Stimulated activated naive CD8-positive, alpha-beta T cell treated with anti-CD3 and anti-CD28 coated beads, Interleukin-15, amount 100 ng/mL, for 72 hours (primary cell): ENCODE data around the gene ALDH3A2.

ENCODE experiments used
- ATAC-seq: fragments of 150-1000 bp; cut with Tn5 transposase; 2 replicates; pipeline ENCODE4 v1.10.0; 2021; ENCODE audit warnings: mild to moderate bottlenecking, moderate library complexity
- DNase-seq, 2 donors: peaks; one replicate each; pipeline ENCODE4 v3.0.0; 2021 to 2022
- H3K27ac Mint-ChIP-seq, 2 donors: one replicate each; pipeline ENCODE4 v1.8.0; 2022; ENCODE audit warnings: mild to moderate bottlenecking in 2 of 2, mixed read lengths in 2 of 2, moderate library complexity in 2 of 2
- H3K27me3 Mint-ChIP-seq: one replicate; pipeline ENCODE4 v1.8.0; 2022; ENCODE audit warnings: mixed read lengths
- H3K4me1 Mint-ChIP-seq: one replicate; pipeline ENCODE4 v1.8.0; 2022; ENCODE audit warnings: mild to moderate bottlenecking, mixed read lengths
- H3K4me3 Mint-ChIP-seq, 2 donors: one replicate each; pipeline ENCODE4 v1.8.0; 2022; ENCODE audit warnings: mild to moderate bottlenecking in 2 of 2, mixed read lengths in 2 of 2, moderate library complexity in 1 of 2
- H3K9me3 Mint-ChIP-seq, 2 donors: one replicate each; pipeline ENCODE4 v1.8.0; 2022; ENCODE audit warnings: mixed read lengths in 2 of 2

The ALDH3A2 gene

DNA sequence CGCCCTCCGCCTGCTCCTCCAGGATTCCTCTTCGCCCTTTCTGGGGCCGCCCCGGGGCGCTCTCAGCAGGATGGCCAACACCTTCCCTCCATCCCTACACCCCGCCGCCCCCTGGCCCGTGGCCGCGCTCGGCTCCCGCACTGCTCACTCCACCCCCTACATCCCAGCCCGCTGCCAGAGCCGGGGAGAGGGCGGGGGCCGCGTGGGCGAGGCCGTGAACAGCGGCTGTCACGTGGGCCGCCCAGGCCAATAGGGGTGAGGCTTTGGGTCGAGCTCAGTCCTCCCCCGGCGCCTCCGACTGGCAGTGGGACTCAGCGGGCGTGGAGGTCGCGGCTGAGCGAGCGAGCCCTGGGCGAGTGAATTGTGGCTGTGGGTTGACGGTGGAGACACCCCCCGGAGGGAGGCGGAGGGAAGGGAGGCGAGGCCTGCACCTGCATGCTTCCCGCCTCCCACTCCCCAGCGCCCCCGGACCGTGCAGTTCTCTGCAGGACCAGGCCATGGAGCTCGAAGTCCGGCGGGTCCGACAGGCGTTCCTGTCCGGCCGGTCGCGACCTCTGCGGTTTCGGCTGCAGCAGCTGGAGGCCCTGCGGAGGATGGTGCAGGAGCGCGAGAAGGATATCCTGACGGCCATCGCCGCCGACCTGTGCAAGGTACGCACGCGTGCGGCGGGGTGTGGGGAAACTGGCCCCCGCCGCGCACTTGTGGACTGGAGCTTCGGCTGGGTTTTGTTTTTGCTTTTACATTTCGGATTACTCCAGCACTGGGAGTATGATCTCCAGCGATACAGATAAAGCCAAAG lies at the start of gene ALDH3A2:
Gene ALDH3A2, plus strand, starts transcription at position 277 of the 799 bp plus-strand sequence. Its CDS starts 221 bp downstream, at position 498.
- Mint-ChIP-seq H3K4me1 (peaks cover 54% of the 10 kb centered on the region), H3K9me3 (no peaks in the 10 kb centered on the region), H3K4me3 (peak within 1 kb of the TSS; percentile 98 to 99), H3K27me3 (no peaks in the 10 kb centered on the region), H3K27ac (peak within 1 kb of the TSS; percentile 98)
- ATAC-seq (peak; percentile 96), DNase-seq (peak; percentile 96)

DNA sequence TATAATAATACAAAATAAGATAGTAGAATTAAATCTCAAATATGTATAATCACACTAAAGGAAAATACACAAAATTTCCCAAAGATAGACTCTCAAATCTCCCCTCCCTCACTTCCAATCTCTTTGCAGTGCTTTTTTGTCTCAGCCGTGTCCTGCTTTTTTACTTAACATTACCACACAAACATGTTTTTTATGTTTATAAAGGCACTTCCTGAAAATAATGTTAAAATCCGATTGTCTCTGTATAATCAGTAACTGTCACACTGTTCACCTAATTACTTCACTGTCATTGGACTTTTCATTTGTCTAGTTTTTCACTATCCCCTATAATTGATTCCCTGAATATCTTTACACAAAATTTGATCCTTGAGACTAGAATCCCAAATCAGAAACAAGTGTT lies 38.2 kb upstream of the ALDH3A2 start:
- Mint-ChIP-seq H3K4me3 (no peak overlapping the region), H3K9me3 (no peaks in the 10 kb centered on the region), H3K27me3 (no peaks in the 10 kb centered on the region), H3K27ac (no peak overlapping the region), H3K4me1 (peaks cover 8% of the 10 kb centered on the region)
- no peak for DNase-seq
- no peak for ATAC-seq

DNA sequence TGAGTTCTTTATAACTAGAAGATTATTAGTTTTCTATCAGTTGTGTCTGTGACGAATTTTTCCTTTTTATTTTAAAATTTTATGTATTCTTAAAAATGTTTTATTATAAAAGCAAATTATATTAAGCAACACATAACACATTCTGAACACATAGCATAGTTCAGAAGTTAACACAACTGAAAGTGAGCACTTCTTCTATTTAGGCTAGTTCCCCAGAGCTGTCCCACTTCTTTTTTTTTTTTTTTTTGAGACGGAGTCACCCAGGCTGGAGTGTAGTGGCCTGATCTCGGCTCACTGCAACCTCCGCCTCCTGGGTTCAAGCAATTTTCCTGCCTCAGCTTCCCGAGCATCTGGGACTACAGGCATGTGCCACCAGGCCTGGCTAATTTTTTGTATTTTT lies 37.7 kb upstream of the ALDH3A2 start:
- Mint-ChIP-seq H3K4me3 (no peak overlapping the region), H3K27ac (no peak overlapping the region), H3K4me1 (peaks cover 8% of the 10 kb centered on the region), H3K9me3 (no peaks in the 10 kb centered on the region), H3K27me3 (no peaks in the 10 kb centered on the region)
- no peak for DNase-seq
- ATAC-seq, result no peak

DNA sequence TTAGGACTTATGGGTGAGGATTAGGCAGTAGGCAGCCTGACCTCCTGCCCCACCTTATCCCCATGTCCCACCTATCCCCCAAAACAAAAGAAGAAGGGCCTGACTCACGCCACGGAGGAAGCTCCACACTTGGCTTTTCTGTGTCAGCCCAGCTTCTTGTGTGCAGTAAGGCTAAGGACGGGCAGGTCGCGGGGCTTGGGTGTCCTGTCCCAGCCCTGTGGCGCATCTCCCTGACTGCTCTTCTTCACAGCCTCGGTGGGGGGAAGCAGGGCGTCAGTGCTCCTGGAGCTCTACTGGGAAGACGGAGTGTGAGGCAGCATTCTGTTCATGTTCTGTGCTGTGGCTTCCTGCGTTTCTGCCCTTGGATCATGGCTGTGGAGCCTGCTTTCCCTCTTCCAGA lies 34.6 kb upstream of the ALDH3A2 start:
- Mint-ChIP-seq H3K27ac (no peak overlapping the region), H3K4me3 (no peak overlapping the region), H3K9me3 (peaks cover 12% of the 10 kb centered on the region in 2 donors), H3K4me1 (peaks cover 8% of the 10 kb centered on the region), H3K27me3 (no peaks in the 10 kb centered on the region)
- ATAC-seq (no peak), DNase-seq (no peak)

DNA sequence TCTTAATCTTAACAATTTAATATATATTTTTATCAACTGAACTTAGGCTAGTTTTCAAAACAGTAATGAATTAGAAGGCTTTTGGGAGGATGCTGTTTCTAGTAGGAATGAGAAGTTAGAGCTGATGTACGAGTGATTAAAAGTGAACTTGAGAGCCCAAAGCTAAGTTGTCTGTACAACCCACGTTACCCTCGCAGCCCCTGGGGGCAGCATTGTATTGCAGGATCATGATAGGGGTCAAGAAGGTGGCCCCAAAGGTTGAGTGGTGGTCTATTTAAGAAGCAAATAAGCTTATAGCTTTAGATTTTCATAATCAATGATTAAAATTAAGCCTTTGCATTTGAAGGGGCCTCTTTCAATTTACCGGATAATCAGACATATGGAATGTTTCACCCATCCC lies 33.7 kb upstream of the ALDH3A2 start:
- DNase-seq (no peak), ATAC-seq (no peak)
- Mint-ChIP-seq H3K27ac (no peak overlapping the region), H3K4me1 (peaks cover 8% of the 10 kb centered on the region), H3K4me3 (no peak overlapping the region), H3K27me3 (no peaks in the 10 kb centered on the region), H3K9me3 (peaks cover 21% of the 10 kb centered on the region in 2 donors)

DNA sequence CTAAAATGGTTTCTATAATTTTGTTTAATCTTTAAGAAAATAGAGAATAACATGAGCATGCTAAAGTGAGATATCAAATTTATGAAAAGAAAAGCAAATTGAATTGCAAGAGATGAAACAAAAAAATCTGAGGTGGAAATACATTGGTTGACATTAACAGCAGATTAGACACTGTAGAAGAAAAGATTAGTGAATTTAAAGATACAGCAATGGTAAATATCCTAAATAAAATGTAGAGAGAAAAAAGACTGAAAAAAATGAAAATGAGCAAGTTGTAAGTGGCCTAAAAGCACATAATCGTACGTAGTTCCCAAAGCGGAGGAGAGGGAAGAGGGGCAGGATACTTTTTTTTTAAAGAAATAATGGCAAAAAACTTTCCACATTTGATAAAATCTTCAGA lies 30.5 kb upstream of the ALDH3A2 start:
- DNase-seq (no peak), ATAC-seq (no peak)
- H3K27me3 Mint-ChIP-seq, result no peaks in the 10 kb centered on the region
- H3K4me1 Mint-ChIP-seq, result peaks cover 8% of the 10 kb centered on the region
- H3K9me3 Mint-ChIP-seq, result peaks cover 31 to 32% of the 10 kb centered on the region in 2 donors
- H3K4me3 Mint-ChIP-seq, result no peak overlapping the region
- no peak overlapping the region for H3K27ac Mint-ChIP-seq

DNA sequence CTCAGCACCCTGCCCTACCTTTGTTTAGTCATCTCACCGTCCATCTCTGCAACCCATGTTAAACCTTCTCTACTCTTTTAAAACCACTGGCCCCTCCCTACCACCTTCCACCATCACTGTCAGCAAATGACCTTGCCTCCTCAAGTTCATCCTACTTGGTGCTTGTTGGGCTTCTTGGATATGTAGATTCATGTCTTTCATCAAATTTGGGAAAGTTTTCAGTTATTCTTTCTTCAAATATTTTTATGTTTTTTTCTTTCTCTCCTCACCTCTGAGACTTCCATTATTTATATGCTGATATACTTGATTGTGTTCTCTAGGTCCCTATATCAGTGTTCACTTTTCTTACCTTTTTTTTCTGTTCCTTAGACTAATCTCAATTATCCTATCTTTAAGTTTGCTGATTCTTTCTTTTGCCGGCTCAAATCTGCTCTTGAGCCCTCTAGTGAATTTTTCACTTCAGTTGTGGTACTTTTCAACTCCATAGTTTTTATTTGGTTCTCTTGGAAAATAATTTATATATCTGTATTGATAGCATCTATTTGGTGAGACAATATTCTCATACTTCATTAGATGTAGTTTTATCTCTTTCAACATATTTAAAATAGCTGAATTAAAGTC lies 28.7 kb upstream of the ALDH3A2 start:
- Mint-ChIP-seq H3K4me1 (no peaks in the 10 kb centered on the region), H3K4me3 (no peak overlapping the region), H3K27me3 (no peaks in the 10 kb centered on the region), H3K27ac (no peak overlapping the region), H3K9me3 (peaks cover 31 to 32% of the 10 kb centered on the region in 2 donors)
- ATAC-seq, result no peak
- DNase-seq, result no peak

DNA sequence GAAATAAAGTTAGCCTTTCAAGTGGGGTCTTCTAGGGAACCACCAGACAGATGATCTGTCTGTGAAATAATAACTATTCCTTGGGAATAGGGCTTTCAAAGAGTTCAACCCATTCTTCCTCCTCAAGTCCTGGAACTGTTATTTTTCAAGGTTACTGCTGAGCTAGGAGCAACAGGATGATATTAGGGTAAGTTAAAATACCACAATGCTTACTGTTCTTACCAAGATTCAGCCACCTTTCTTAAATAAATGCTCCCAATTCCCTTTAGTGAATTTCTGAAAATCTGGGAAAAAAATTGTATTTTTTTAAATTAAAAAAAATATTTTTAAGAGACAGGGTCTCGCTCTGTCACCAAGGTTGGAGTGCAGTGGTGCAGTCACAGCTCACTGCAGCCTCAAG lies 26.9 kb upstream of the ALDH3A2 start:
- H3K4me3 Mint-ChIP-seq, result no peak overlapping the region
- ATAC-seq, result no peak
- no peaks in the 10 kb centered on the region for H3K4me1 Mint-ChIP-seq
- peaks cover 30 to 32% of the 10 kb centered on the region in 2 donors for H3K9me3 Mint-ChIP-seq
- H3K27ac Mint-ChIP-seq, result no peak overlapping the region
- H3K27me3 Mint-ChIP-seq, result no peaks in the 10 kb centered on the region
- no peak for DNase-seq

DNA sequence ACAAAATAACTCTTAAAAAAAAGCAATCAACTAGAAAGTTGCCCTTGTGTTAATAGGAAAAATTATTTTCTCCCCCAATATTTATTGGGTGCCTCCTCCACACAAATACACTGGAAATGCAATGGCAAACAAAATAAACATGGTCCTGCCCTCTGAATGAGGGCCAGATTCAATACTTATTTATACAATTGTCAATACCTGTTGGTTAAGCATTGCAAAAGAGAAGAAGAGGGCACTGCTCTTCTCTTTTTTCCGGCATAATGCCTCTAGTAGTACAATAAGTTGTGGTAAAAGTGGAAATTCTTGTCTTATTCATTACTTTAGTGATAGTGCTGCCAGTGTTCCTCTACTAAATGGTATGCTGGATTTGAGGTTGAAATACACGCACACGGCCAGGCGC lies 22.5 kb upstream of the ALDH3A2 start:
- no peaks in the 10 kb centered on the region for H3K4me1 Mint-ChIP-seq
- H3K27ac Mint-ChIP-seq, result no peak overlapping the region
- no peak for DNase-seq
- ATAC-seq, result no peak
- H3K4me3 Mint-ChIP-seq, result no peak overlapping the region
- H3K9me3 Mint-ChIP-seq, result peaks cover 1 to 4% of the 10 kb centered on the region in 2 donors
- H3K27me3 Mint-ChIP-seq, result peaks cover 9% of the 10 kb centered on the region

DNA sequence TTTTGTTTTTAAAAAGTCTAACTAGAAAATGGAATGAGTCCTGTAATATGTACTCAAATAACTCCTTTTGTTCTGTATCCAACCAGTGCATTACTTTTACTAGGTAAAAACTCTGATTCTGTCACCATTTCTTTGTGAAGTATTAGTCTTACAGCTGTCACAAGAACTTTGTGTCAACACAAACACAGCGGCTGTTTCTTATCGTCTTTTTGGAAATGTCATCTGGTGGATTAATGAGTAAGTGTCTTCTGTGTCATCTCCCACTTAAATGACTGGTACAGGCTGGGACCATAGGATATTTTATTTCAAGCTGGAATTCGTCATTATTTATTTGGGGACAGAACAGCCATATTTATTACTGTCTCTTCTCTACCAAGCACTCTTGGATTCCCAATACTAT lies 19.1 kb upstream of the ALDH3A2 start:
- Mint-ChIP-seq H3K4me3 (no peak overlapping the region), H3K27me3 (peaks cover 9% of the 10 kb centered on the region), H3K9me3 (no peaks in the 10 kb centered on the region), H3K4me1 (no peaks in the 10 kb centered on the region), H3K27ac (no peak overlapping the region)
- DNase-seq (no peak), ATAC-seq (no peak)

DNA sequence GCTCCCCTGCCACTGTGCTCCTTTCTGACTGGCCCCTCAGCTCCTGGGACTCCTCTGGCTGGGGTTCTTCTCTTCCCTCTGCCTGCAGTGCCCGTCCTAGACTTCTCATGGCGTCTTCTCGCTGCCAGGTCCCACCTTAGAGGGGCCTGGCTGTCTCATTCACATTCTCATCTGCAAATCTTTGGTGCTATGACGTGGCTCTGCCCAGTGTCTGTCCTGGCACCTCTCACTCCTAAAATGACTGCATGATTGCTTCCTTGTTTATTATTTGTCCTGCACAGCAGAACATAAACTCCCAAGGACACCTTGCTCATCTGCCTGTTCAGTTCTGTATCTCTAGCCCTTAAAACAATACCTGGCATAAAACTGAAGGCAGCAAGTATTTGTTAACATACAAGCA lies 18.5 kb upstream of the ALDH3A2 start:
- DNase-seq, result no peak
- H3K27ac Mint-ChIP-seq, result peak overlapping the region; percentile 2 to 54

DNA sequence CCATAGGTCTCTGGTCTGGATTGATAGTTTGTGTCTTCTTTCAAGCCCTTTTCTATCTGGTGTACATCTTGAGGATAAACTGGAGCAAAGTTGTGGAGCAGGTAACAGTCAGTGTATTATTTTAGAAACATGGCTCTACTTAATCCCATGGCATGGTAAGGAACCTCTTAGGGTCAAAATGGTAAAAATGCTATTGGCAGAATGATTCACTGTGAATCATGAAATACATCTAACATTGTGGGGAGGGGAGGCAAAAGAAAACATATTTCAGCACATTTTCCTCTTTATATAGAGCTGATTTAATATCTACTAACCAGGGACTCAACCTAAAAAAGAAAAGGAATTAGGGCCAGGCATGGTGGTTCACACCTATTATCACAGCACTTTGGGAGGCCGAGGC lies 17.9 kb upstream of the ALDH3A2 start:
- Mint-ChIP-seq H3K27ac (no peak overlapping the region), H3K4me3 (no peak overlapping the region), H3K9me3 (no peaks in the 10 kb centered on the region), H3K27me3 (peaks cover 18% of the 10 kb centered on the region), H3K4me1 (no peaks in the 10 kb centered on the region)
- DNase-seq, result no peak
- ATAC-seq, result no peak

More for the DNA sequence above, 18.5 kb upstream of the ALDH3A2 start:
- Mint-ChIP-seq H3K4me3 (no peak overlapping the region), H3K27me3 (peaks cover 12% of the 10 kb centered on the region), H3K4me1 (no peaks in the 10 kb centered on the region), H3K9me3 (no peaks in the 10 kb centered on the region)
- ATAC-seq, result no peak

DNA sequence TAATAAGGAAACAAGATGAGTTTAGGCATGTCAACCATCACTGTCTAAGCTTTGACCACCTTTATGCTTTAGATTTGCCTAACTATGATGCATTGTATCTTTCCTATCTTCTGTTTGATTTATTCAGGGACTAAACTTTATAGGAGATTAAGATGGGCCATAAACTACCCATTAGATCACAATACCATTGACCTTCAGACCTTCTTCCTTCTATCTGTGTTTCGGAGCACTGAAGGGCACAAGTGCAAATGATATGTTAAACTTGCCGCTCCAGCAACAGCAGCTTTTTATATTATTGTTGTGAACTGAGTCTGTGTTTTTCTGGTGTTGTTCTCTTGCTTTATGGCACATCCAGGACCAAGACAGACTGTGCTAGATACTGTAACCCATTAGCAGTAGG lies 16.6 kb upstream of the ALDH3A2 start:
- Mint-ChIP-seq H3K27ac (no peak overlapping the region), H3K9me3 (no peaks in the 10 kb centered on the region)
- ATAC-seq, result no peak

DNA sequence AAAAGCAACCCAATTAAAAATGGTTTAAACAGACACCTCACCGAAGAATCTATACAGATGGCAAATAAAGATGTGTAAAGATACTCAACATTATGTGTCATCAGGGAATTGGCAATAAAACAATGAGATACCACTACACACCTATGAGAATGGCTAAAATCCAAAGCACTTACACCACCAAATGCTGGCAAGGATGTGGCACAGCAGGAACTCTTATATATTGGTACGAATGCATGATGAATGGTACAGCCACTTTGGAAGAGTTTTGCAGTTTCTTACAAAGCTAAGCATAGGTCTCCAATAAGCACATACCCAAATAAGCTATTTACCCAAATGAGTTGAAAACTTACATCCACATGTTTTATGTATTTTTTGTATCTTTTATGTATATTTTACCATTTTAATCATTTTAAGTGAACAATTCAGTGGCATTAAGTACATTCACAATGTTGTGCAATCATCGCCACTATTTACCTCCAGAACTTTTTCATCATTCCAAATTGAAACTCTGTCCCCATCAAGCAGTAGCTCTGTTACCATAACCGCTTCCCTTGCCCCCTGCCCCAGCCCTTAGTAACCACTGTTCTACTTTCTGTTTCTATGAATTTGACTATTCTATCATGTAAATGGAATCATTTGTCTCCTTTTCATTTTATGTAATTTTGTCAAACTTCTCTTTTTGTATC lies 6.7 kb upstream of the ALDH3A2 start:
- Mint-ChIP-seq H3K27me3 (no peaks in the 10 kb centered on the region), H3K4me1 (peaks cover 20% of the 10 kb centered on the region), H3K9me3 (no peaks in the 10 kb centered on the region), H3K27ac (no peak overlapping the region), H3K4me3 (no peak overlapping the region)
- ATAC-seq (no peak), DNase-seq (no peak)

More for the DNA sequence above, 16.6 kb upstream of the ALDH3A2 start:
- DNase-seq, result no peak
- Mint-ChIP-seq H3K27me3 (peaks cover 18% of the 10 kb centered on the region), H3K4me3 (no peak overlapping the region), H3K4me1 (no peaks in the 10 kb centered on the region)

DNA sequence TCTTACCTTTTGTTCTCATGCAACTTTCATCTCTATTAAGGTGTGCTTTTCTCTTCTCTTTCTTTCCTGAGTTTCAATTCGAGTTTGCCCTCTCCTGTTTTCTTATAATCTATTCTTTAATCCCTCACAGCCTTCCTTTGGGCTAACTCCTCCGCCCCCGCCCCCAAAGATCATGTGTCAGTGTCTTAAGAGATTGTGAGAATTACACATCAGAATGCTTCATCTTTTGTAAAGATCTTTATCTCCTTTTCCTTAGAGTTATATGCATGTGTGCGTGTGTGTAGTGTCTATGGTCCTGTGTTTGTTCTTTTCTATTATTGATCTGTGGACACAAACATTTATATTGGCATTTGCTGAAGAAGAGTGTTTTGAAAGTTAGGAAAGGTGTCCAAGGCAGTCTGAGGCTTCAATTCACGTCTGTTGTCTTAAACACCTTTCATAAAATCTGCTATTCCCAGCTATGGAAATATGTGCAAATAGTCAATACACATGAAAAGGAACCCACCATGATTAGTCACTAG lies 6.1 kb upstream of the ALDH3A2 start:
- DNase-seq (no peak), ATAC-seq (no peak)
- H3K27ac Mint-ChIP-seq, result peak overlapping the region in 1 of 2 donors; percentile 40
- no peaks in the 10 kb centered on the region for H3K27me3 Mint-ChIP-seq
- no peak overlapping the region for H3K4me3 Mint-ChIP-seq
- no peaks in the 10 kb centered on the region for H3K9me3 Mint-ChIP-seq
- H3K4me1 Mint-ChIP-seq, result peaks cover 26% of the 10 kb centered on the region
